ENCODE data around the gene CHRM5.
"Not testable (repeated sequence)": the region's sequence is repeated elsewhere in the genome, so short reads cannot be mapped to it uniquely, and the experiment has no call there.

Gene CHRM5

DNA sequence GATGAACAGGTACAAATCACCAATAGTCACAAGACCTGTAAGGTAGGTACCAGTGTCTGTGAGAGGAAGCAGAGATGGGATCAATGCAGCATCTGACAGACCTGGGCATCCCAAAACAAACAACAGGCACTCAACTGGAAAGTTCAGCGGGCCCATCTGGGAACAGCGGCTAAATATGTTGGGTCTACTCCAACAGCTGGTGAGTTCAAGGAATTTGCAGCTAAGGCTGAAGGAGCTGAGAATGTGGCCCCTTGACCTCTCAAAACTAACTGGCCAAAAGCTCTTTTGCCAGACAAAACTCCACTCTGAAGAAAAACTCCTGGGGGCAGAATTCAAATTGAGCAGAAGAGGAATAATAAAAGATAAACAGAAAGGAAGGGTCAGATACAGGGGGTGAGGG lies 46.3 kb downstream of the CHRM5 start:
- Histone ChIP-seq H2AFZ (ENCODE audit: low read length, unreplicated experiment) (no peak overlapping the region), H3K27ac (ENCODE audit: low read depth, low read length) (no peak overlapping the region), H3K79me2 (ENCODE audit: control insufficient read depth, insufficient read depth, low read length, unreplicated experiment) (no peaks in the 10 kb centered on the region), H3K36me3 (ENCODE audit: insufficient read depth, low read length) (peaks cover 4% of the 10 kb centered on the region; the same call in 1 of the 2 replicates), H3K27me3 (ENCODE audit: insufficient read depth, low read length) (no peaks in the 10 kb centered on the region), H3K4me3 (ENCODE audit: low read depth, low read length) (no peak overlapping the region), H3K4me1 (ENCODE audit: control insufficient read depth, insufficient read depth, low read length, unreplicated experiment) (no peaks in the 10 kb centered on the region)

DNA sequence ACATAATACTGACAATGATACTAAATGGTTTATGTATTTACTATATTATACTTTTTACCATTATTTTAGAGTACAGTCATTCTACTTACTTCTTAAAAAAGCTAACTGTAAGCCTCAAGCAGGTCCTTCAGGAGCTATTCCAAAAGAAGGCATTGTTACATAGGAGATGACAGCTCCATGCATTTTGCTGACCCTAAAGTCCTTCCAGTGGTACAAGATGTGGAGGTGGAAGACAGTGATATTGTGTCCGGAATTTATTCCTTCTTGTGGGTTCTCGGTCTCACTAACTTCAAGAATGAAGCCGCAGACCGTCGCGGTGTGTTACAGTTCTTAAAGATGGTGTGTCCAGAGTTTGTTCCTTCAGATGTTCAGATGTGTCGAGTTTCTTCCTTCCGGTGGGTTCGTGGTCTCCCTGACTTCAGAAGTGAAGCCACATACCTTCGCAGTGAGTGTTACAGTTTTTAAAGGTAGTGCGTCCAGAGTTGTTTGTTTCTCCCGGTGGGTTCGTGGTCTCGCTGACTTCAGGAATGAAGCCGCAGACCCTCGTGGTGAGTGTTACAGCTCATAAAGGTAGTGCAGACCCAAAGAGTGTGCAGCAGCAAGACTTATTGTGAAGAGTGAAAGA lies 49.8 kb downstream of the CHRM5 start:
- Histone ChIP-seq H3K4me3 (ENCODE audit: low read depth, low read length) (no peak overlapping the region), H3K27ac (ENCODE audit: low read depth, low read length) (no peak overlapping the region), H3K79me2 (ENCODE audit: control insufficient read depth, insufficient read depth, low read length, unreplicated experiment) (no peaks in the 10 kb centered on the region), H2AFZ (ENCODE audit: low read length, unreplicated experiment) (no peak overlapping the region), H3K36me3 (ENCODE audit: insufficient read depth, low read length) (peaks cover 4% of the 10 kb centered on the region; the same call in 1 of the 2 replicates), H3K4me1 (ENCODE audit: control insufficient read depth, insufficient read depth, low read length, unreplicated experiment) (no peaks in the 10 kb centered on the region), H3K27me3 (ENCODE audit: insufficient read depth, low read length) (no peaks in the 10 kb centered on the region)

DNA sequence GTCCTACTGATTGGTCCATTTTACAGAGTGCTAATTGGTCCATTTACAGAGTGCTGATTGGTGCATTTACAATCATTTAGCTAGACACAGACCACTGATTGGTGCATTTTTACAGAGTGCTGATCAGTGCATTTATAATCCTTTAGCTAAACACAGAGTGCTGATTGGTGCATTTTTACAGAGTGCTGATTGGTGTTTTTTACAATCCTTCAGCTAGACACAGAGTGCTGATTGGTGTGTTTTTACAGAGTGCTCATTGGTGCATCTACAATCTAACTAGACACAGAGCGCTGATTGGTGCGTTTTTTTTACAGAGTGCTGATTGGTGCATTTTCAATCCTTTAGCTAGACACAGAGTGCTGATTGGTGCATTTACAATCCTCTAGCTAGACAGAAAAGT lies 50.4 kb downstream of the CHRM5 start:
- not testable (repeated sequence) for H3K4me1 ChIP-seq (ENCODE audit: control insufficient read depth, insufficient read depth, low read length, unreplicated experiment); H3K27me3 ChIP-seq (ENCODE audit: insufficient read depth, low read length); H3K27ac ChIP-seq (ENCODE audit: low read depth, low read length); H3K79me2 ChIP-seq (ENCODE audit: control insufficient read depth, insufficient read depth, low read length, unreplicated experiment); H3K36me3 ChIP-seq (ENCODE audit: insufficient read depth, low read length); H3K4me3 ChIP-seq (ENCODE audit: low read depth, low read length); H2AFZ ChIP-seq (ENCODE audit: low read length, unreplicated experiment)

- no peak overlapping the region for H3K4me3 ChIP-seq (ENCODE audit: low read depth, low read length)
- H3K36me3 ChIP-seq (ENCODE audit: insufficient read depth, low read length) = peaks cover 4% of the 10 kb centered on the region; the same call in 1 of the 2 replicates
- no peaks in the 10 kb centered on the region for H3K79me2 ChIP-seq (ENCODE audit: control insufficient read depth, insufficient read depth, low read length, unreplicated experiment)
- H3K27ac ChIP-seq (ENCODE audit: low read depth, low read length) = no peak overlapping the region
- no peaks in the 10 kb centered on the region for H3K4me1 ChIP-seq (ENCODE audit: control insufficient read depth, insufficient read depth, low read length, unreplicated experiment)
- H2AFZ ChIP-seq (ENCODE audit: low read length, unreplicated experiment) = no peak overlapping the region
- no peaks in the 10 kb centered on the region for H3K27me3 ChIP-seq (ENCODE audit: insufficient read depth, low read length)
Observed at GRCh38 chr15:34019369-34019990, 51.2 kb downstream of the CHRM5 start.

DNA sequence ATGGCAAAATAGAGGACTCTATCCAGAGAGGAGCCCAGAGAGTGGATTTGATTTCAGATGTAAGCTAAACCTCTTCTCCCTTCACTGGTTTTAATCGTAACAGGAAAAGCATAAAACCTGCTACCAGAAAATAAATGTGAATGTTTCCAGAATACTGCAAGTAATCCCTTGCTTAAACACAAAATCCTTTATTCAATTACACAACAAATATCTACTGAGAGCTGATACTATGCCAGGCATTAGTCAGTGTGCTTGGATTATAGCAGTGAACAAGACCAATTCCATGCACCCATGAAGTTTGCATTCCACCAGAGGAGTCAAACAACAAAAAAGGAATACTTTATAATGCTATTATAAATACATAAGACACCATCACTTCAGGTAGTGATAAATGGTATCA lies 55.6 kb downstream of the CHRM5 start:
- Histone ChIP-seq H2AFZ (ENCODE audit: low read length, unreplicated experiment) (no peak overlapping the region), H3K27ac (ENCODE audit: low read depth, low read length) (no peak overlapping the region), H3K27me3 (ENCODE audit: insufficient read depth, low read length) (no peaks in the 10 kb centered on the region), H3K4me1 (ENCODE audit: control insufficient read depth, insufficient read depth, low read length, unreplicated experiment) (no peaks in the 10 kb centered on the region), H3K79me2 (ENCODE audit: control insufficient read depth, insufficient read depth, low read length, unreplicated experiment) (peaks cover 10% of the 10 kb centered on the region), H3K4me3 (ENCODE audit: low read depth, low read length) (no peak overlapping the region), H3K36me3 (ENCODE audit: insufficient read depth, low read length) (peaks cover 1% of the 10 kb centered on the region; the same call in 1 of the 2 replicates)

DNA sequence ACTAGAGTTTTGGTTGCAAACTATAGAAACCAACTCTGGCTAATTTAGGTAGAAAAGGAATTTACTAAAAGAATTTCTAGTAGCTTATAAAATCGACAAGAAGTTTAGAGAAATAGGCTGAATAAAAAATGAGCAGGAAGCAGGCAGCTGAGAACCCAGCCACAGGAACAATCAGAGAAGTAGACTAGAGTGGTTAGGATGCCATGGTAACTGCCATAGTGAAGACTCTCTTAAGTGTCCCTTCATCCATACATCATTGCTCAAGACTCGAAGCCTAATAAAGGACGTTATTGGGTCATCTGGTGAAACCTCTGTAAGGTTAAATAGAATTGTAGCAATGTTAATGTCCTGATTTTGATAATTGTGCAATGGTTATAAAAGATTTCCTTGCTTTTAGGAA lies 57.0 kb downstream of the CHRM5 start:
- Histone ChIP-seq H3K27me3 (ENCODE audit: insufficient read depth, low read length) (no peaks in the 10 kb centered on the region), H3K36me3 (ENCODE audit: insufficient read depth, low read length) (no peaks in the 10 kb centered on the region), H2AFZ (ENCODE audit: low read length, unreplicated experiment) (no peak overlapping the region), H3K79me2 (ENCODE audit: control insufficient read depth, insufficient read depth, low read length, unreplicated experiment) (peaks cover 10% of the 10 kb centered on the region), H3K4me1 (ENCODE audit: control insufficient read depth, insufficient read depth, low read length, unreplicated experiment) (no peaks in the 10 kb centered on the region), H3K4me3 (ENCODE audit: low read depth, low read length) (no peak overlapping the region), H3K27ac (ENCODE audit: low read depth, low read length) (no peak overlapping the region)

DNA sequence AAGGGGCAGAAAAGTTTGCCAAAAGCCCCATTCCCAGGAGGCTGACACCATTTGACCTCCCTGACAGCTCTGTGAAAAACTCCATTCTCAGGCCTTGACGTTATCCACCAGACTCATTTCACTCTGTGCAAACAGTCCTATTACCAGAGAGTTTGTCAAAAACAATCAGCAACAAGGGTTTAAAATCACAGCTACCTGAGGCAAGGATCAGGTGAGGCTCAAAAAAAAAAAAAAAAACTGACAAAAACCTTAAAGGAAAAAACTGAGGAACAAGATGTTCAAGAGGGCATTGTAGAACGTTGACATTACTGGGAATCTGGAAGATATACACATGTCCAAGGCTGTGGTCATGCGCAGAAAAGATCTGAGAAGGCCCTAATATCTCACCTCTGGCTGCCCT lies 59.3 kb downstream of the CHRM5 start:
- no peak overlapping the region for H3K4me3 ChIP-seq (ENCODE audit: low read depth, low read length)
- H3K27ac ChIP-seq (ENCODE audit: low read depth, low read length) = no peak overlapping the region
- no peaks in the 10 kb centered on the region for H3K27me3 ChIP-seq (ENCODE audit: insufficient read depth, low read length)
- H3K4me1 ChIP-seq (ENCODE audit: control insufficient read depth, insufficient read depth, low read length, unreplicated experiment) = no peaks in the 10 kb centered on the region
- no peaks in the 10 kb centered on the region for H3K36me3 ChIP-seq (ENCODE audit: insufficient read depth, low read length)
- no peak overlapping the region for H2AFZ ChIP-seq (ENCODE audit: low read length, unreplicated experiment)
- peaks cover 14% of the 10 kb centered on the region for H3K79me2 ChIP-seq (ENCODE audit: control insufficient read depth, insufficient read depth, low read length, unreplicated experiment)

GRCh38 chr15:34031987-34032760 lies 63.9 kb downstream of the CHRM5 start:
- Histone ChIP-seq H2AFZ (ENCODE audit: low read length, unreplicated experiment) (no peak overlapping the region), H3K36me3 (ENCODE audit: insufficient read depth, low read length) (no peaks in the 10 kb centered on the region), H3K27me3 (ENCODE audit: insufficient read depth, low read length) (no peaks in the 10 kb centered on the region), H3K4me1 (ENCODE audit: control insufficient read depth, insufficient read depth, low read length, unreplicated experiment) (no peaks in the 10 kb centered on the region), H3K4me3 (ENCODE audit: low read depth, low read length) (no peak overlapping the region), H3K79me2 (ENCODE audit: control insufficient read depth, insufficient read depth, low read length, unreplicated experiment) (peaks cover 15% of the 10 kb centered on the region), H3K27ac (ENCODE audit: low read depth, low read length) (no peak overlapping the region)

GRCh38 chr15:34038023-34038870 lies 70.0 kb downstream of the CHRM5 start:
- H3K36me3 ChIP-seq (ENCODE audit: insufficient read depth, low read length) = no peaks in the 10 kb centered on the region
- peak overlapping the region; percentile 95 for H3K4me3 ChIP-seq (ENCODE audit: low read depth, low read length)
- peak overlapping the region; percentile 97 for H2AFZ ChIP-seq (ENCODE audit: low read length, unreplicated experiment)
- peaks cover 19% of the 10 kb centered on the region for H3K79me2 ChIP-seq (ENCODE audit: control insufficient read depth, insufficient read depth, low read length, unreplicated experiment)
- H3K27ac ChIP-seq (ENCODE audit: low read depth, low read length) = peak overlapping the region; percentile 76
- H3K27me3 ChIP-seq (ENCODE audit: insufficient read depth, low read length) = no peaks in the 10 kb centered on the region
- H3K4me1 ChIP-seq (ENCODE audit: control insufficient read depth, insufficient read depth, low read length, unreplicated experiment) = peaks cover 10% of the 10 kb centered on the region

Data from ACC112 (cell line).